GM19043 (cell line): Measurements from ENCODE around the gene NOL3.

Experiments
- ATAC-seq: cut with Tn5 transposase; IDR thresholded peaks from one replicate; pipeline ENCODE4 v1.9.1; 2021; ENCODE audit warnings: low read depth; ENCODE audit not compliant: unreplicated experiment

Gene NOL3

GRCh38 chr16:67202426-67202825, 32.1 kb downstream of the NOL3 start:
- no peak for ATAC-seq

GRCh38 chr16:67202956-67203493, 32.7 kb downstream of the NOL3 start:
- ATAC-seq: no peak

- ATAC-seq: no peak
Observed at GRCh38 chr16:67204076-67204475, 33.7 kb downstream of the NOL3 start.

GRCh38 chr16:67206129-67206837, 35.9 kb downstream of the NOL3 start:
- no peak for ATAC-seq

GRCh38 chr16:67206838-67207248, 36.5 kb downstream of the NOL3 start:
- ATAC-seq: no peak

GRCh38 chr16:67207249-67208091, 37.1 kb downstream of the NOL3 start:
- no peak for ATAC-seq

GRCh38 chr16:67208154-67208896, 38.0 kb downstream of the NOL3 start:
- ATAC-seq: no peak

GRCh38 chr16:67209565-67209964, 39.2 kb downstream of the NOL3 start:
- ATAC-seq: no peak

- ATAC-seq: no peak
Observed at GRCh38 chr16:67210069-67210937, 40.0 kb downstream of the NOL3 start.

- ATAC-seq: no peak
Observed at GRCh38 chr16:67211674-67212073, 41.3 kb downstream of the NOL3 start.

GRCh38 chr16:67212766-67213165, 42.4 kb downstream of the NOL3 start:
- ATAC-seq: no peak

- no peak for ATAC-seq
Observed at GRCh38 chr16:67213197-67214019, 43.1 kb downstream of the NOL3 start.

- no peak for ATAC-seq
Observed at GRCh38 chr16:67215706-67216105, 45.4 kb downstream of the NOL3 start.

GRCh38 chr16:67216612-67217490, 46.5 kb downstream of the NOL3 start:
- no peak for ATAC-seq

- no peak for ATAC-seq
Observed at GRCh38 chr16:67223992-67224391, 53.7 kb downstream of the NOL3 start.
